DMS53 treated with DMSO at 0.1 percent for 48 hours (cell line): Measurements from ENCODE around the gene NFIB.

ENCODE experiments used
- DNase-seq: peaks from one replicate; lab custom pipeline; 2025; ENCODE audit not compliant: unreplicated experiment; lab: John Stamatoyannopoulos, UW

The NFIB gene

GRCh38 chr9:14083366-14083765, 230.6 kb downstream of the NFIB start:
- DNase-seq, result no peak

GRCh38 chr9:14082732-14083131, 231.2 kb downstream of the NFIB start:
- no peak for DNase-seq

GRCh38 chr9:14081745-14082144, 232.2 kb downstream of the NFIB start:
- DNase-seq, result no peak

GRCh38 chr9:14080959-14081542, 232.9 kb downstream of the NFIB start:
- DNase-seq, result no peak

- DNase-seq, result no peak
Measured at GRCh38 chr9:14079440-14079839, 234.5 kb downstream of the NFIB start.

- no peak for DNase-seq
Measured at GRCh38 chr9:14077672-14078071, 236.3 kb downstream of the NFIB start.

- no peak for DNase-seq
Measured at GRCh38 chr9:14075218-14075617, 238.7 kb downstream of the NFIB start.

GRCh38 chr9:14072850-14073249, 241.1 kb downstream of the NFIB start:
- DNase-seq, result no peak

GRCh38 chr9:14071484-14071883, 242.5 kb downstream of the NFIB start:
- no peak for DNase-seq

- DNase-seq, result no peak
Measured at GRCh38 chr9:14068690-14069089, 245.3 kb downstream of the NFIB start.

GRCh38 chr9:14066831-14067230, 247.1 kb downstream of the NFIB start:
- DNase-seq, result no peak

GRCh38 chr9:14066032-14066431, 247.9 kb downstream of the NFIB start:
- no peak for DNase-seq

- no peak for DNase-seq
Measured at GRCh38 chr9:14064940-14065339, 249.0 kb downstream of the NFIB start.

- no peak for DNase-seq
Measured at GRCh38 chr9:14063756-14064155, 250.2 kb downstream of the NFIB start.

- no peak for DNase-seq
Measured at GRCh38 chr9:14062586-14063221, 251.2 kb downstream of the NFIB start.

GRCh38 chr9:14061936-14062585, 251.9 kb downstream of the NFIB start:
- no peak for DNase-seq

GRCh38 chr9:14058325-14058688, 255.6 kb downstream of the NFIB start:
- DNase-seq, result no peak

- DNase-seq, result no peak
Measured at GRCh38 chr9:14057368-14058324, 256.3 kb downstream of the NFIB start.

GRCh38 chr9:14056316-14056861, 257.6 kb downstream of the NFIB start:
- DNase-seq, result no peak

GRCh38 chr9:14054096-14054495, 259.8 kb downstream of the NFIB start:
- no peak for DNase-seq

- no peak for DNase-seq
Measured at GRCh38 chr9:14052359-14052758, 261.6 kb downstream of the NFIB start.
